Caco-2 (cell line): ENCODE results near the gene CCDC194. TPM values are rescaled to one million over a fixed set of nuclear protein-coding genes. Genes with fewer than 3 reads are reported as not detected.

ENCODE experiments used
- BruUV-seq: library from RNA; stranded (reverse); fragments of 400-500 nt; replicated peaks from 2 replicates; lab custom pipeline; 2021; lab: Mats Ljungman, UMichigan
- CTCF ChIA-PET: fragments of 300-600 bp; sonication (Branson Sonifier 250); formaldehyde crosslinking; loops from one replicate; lab custom pipeline; 2022; ENCODE audit warnings: antibody characterized with exemption; lab: Charles Lee
- POLR2A ChIA-PET: fragments of 300-600 bp; sonication (Branson Sonifier 250); formaldehyde crosslinking; loops from one replicate; lab custom pipeline; 2022; ENCODE audit warnings: antibody characterized with exemption; lab: Charles Lee
- DNase-seq, 2 experiments: peaks; one replicate each; pipeline versions ENCODE4 v3.0.0 to v3.0.0-alpha.2; 2020 to 2022
- H3K27me3 ChIP-seq: replicated peaks from 2 replicates; pipeline ENCODE4 v1.6.0; 2011; ENCODE audit warnings: low read length; ENCODE audit not compliant: control insufficient read depth, insufficient read depth
- H3K36me3 ChIP-seq: 2 replicates; pipeline ENCODE4 v1.5.1; 2011; ENCODE audit warnings: low read length; ENCODE audit not compliant: control insufficient read depth, insufficient read depth
- H3K4me1 ChIP-seq: fragments of 250-450 bp; sonication (Bioruptor Pico); 2 replicates; pipeline ENCODE4 v1.5.1; 2020; ENCODE audit warnings: mild to moderate bottlenecking
- H3K4me3 ChIP-seq: 2 replicates; pipeline ENCODE4 v1.5.1; 2011; ENCODE audit warnings: low read depth, mild to moderate bottlenecking, control low read depth, low read length
- H3K9me3 ChIP-seq: fragments of 250-450 bp; sonication (Bioruptor Pico); 2 replicates; pipeline ENCODE4 v1.5.1; 2020; ENCODE audit warnings: mild to moderate bottlenecking, moderate library complexity
- H3K27ac Mint-ChIP-seq: one replicate; pipeline ENCODE4 v1.8.0; 2022; ENCODE audit warnings: mixed read lengths; ENCODE audit not compliant: unreplicated experiment
- H3K27me3 Mint-ChIP-seq: one replicate; pipeline ENCODE4 v1.8.0; 2022; ENCODE audit warnings: mixed read lengths; ENCODE audit not compliant: insufficient read depth, unreplicated experiment
- H3K36me3 Mint-ChIP-seq: one replicate; pipeline ENCODE4 v1.8.0; 2022; ENCODE audit warnings: mild to moderate bottlenecking, mixed read lengths; ENCODE audit not compliant: insufficient read depth, unreplicated experiment
- H3K4me1 Mint-ChIP-seq: one replicate; pipeline ENCODE4 v1.8.0; 2022; ENCODE audit warnings: low read depth, mixed read lengths; ENCODE audit not compliant: unreplicated experiment
- H3K4me3 Mint-ChIP-seq: one replicate; pipeline ENCODE4 v1.8.0; 2022; ENCODE audit warnings: mild to moderate bottlenecking, moderate library complexity, mixed read lengths; ENCODE audit not compliant: unreplicated experiment
- H3K9me3 Mint-ChIP-seq: one replicate; pipeline ENCODE4 v1.8.0; 2022; ENCODE audit warnings: mixed read lengths; ENCODE audit not compliant: unreplicated experiment
- intact Hi-C: fragments of 100-400 bp; cut with micrococcal nuclease; formaldehyde crosslinking; loops from one replicate; pipeline ENCODE4 v1.10.0; 2022; ENCODE audit not compliant: unreplicated experiment
- total RNA-seq: library from RNA; stranded (reverse); gene quantifications from 2 replicates; pipeline ENCODE4 v1.2.3, GENCODE V29; 2022
- TF ChIP-seq, protein P1 (sequence below), 2 experiments: fragments of 200-600 bp in 1 of 2; IDR thresholded peaks; 1 replicate in 1 of 2; 2 replicates in 1 of 2; pipeline versions ENCODE4 v1.5.1 to v1.8.0; 2011 to 2022; ENCODE audit warnings: antibody characterized with exemption in 1 of 2, control low read depth in 1 of 2, inconsistent platforms in 1 of 2, low read depth in 1 of 2, low read length in 1 of 2, mild to moderate bottlenecking in 1 of 2, moderate library complexity in 1 of 2; ENCODE audit not compliant: insufficient read depth in 1 of 2, severe bottlenecking in 1 of 2, unreplicated experiment in 1 of 2

The CCDC194 gene
- total RNA-seq, 1 experiment from 2014 or later, result 1.3 TPM

DNA sequence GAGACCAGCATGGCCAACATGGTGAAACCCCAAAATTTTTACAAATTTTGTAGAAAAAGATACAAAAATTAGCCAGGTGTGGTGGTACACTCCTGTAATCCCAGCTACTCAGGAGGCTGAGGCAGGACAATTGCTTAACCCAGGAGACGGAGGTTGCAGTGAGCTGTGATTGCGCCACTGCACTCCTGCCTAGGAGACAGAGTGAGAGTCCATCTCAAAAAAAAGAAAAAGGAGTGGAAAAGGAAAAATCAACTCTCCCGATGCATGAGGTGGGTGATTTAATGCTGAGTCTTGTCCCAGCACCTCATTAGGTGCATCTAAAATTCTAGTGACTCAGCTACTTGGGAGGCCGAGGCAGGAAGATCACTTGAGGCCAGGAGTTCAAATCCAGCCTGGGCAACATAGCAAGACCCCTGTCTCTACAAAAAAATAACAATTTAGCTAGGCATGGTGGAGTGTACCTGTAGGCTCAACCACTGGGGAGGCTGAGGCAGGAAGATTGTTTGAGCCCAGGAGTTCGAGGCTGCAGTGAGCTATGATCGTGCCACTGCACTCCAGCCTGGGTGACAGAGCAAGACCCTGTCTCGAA is 36.8 kb downstream of the CCDC194 start:
- no TSS peak for BruUV-seq
- no peaks in the 10 kb centered on the region for H3K27me3 ChIP-seq
- ChIA-PET POLR2A (no interaction called here), CTCF (no interaction called here)
- H3K36me3 Mint-ChIP-seq, result peaks cover 5% of the 10 kb centered on the region
- H3K9me3 Mint-ChIP-seq, result no peaks in the 10 kb centered on the region
- H3K4me1 ChIP-seq, result no peaks in the 10 kb centered on the region
- TF ChIP-seq, protein P1, sequence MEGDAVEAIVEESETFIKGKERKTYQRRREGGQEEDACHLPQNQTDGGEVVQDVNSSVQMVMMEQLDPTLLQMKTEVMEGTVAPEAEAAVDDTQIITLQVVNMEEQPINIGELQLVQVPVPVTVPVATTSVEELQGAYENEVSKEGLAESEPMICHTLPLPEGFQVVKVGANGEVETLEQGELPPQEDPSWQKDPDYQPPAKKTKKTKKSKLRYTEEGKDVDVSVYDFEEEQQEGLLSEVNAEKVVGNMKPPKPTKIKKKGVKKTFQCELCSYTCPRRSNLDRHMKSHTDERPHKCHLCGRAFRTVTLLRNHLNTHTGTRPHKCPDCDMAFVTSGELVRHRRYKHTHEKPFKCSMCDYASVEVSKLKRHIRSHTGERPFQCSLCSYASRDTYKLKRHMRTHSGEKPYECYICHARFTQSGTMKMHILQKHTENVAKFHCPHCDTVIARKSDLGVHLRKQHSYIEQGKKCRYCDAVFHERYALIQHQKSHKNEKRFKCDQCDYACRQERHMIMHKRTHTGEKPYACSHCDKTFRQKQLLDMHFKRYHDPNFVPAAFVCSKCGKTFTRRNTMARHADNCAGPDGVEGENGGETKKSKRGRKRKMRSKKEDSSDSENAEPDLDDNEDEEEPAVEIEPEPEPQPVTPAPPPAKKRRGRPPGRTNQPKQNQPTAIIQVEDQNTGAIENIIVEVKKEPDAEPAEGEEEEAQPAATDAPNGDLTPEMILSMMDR (IDR thresholded peaks at IDR 0.05; ENCODE audit: insufficient read depth in 1 of 2, low read depth in 1 of 2, low read length in 1 of 2, severe bottlenecking in 1 of 2, unreplicated experiment in 1 of 2), result no peak
- peaks cover under 1% of the 10 kb centered on the region for H3K27me3 Mint-ChIP-seq
- intact Hi-C loops, result no loop called here
- H3K27ac Mint-ChIP-seq, result no peak overlapping the region
- no peak for DNase-seq
- no peaks in the 10 kb centered on the region for H3K9me3 ChIP-seq
- H3K4me3 Mint-ChIP-seq, result no peak overlapping the region
- H3K4me3 ChIP-seq, result no peak overlapping the region
- no peaks in the 10 kb centered on the region for H3K4me1 Mint-ChIP-seq
- no peaks in the 10 kb centered on the region for H3K36me3 ChIP-seq

DNA sequence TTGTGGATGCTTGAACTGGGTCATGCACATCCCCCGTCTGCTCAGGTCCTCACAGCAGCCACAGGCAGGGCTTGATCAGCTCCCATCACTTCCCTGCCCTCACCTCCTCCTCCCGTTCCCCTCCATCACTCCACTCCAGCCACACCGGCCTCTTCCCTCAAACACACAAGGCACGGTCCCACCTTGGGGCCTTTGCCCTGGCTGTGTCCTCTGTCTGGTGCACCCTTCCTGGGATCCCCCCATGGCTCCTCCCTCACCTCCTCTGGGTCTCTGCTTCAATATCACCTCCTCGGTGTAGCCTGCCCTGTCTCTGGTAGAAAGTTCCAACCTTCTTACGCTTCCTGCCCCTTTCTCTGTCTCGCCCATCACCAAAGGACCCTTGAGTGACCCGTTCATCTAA is 40.6 kb downstream of the CCDC194 start:
- intact Hi-C loops, result no loop called here
- POLR2A ChIA-PET, result no interaction called here
- Histone ChIP-seq H3K9me3 (no peaks in the 10 kb centered on the region), H3K4me1 (no peaks in the 10 kb centered on the region), H3K27me3 (no peaks in the 10 kb centered on the region), H3K4me3 (no peak overlapping the region), H3K36me3 (no peaks in the 10 kb centered on the region)
- Mint-ChIP-seq H3K27ac (no peak overlapping the region), H3K4me1 (no peaks in the 10 kb centered on the region), H3K9me3 (no peaks in the 10 kb centered on the region), H3K4me3 (no peak overlapping the region), H3K27me3 (peaks cover 2% of the 10 kb centered on the region), H3K36me3 (no peaks in the 10 kb centered on the region)
- CTCF ChIA-PET, result no interaction called here
- TF ChIP-seq, protein P1 (IDR thresholded peaks at IDR 0.05; ENCODE audit: insufficient read depth in 1 of 2, low read depth in 1 of 2, low read length in 1 of 2, severe bottlenecking in 1 of 2, unreplicated experiment in 1 of 2), result no peak
- BruUV-seq, result no TSS peak
- no peak for DNase-seq

DNA sequence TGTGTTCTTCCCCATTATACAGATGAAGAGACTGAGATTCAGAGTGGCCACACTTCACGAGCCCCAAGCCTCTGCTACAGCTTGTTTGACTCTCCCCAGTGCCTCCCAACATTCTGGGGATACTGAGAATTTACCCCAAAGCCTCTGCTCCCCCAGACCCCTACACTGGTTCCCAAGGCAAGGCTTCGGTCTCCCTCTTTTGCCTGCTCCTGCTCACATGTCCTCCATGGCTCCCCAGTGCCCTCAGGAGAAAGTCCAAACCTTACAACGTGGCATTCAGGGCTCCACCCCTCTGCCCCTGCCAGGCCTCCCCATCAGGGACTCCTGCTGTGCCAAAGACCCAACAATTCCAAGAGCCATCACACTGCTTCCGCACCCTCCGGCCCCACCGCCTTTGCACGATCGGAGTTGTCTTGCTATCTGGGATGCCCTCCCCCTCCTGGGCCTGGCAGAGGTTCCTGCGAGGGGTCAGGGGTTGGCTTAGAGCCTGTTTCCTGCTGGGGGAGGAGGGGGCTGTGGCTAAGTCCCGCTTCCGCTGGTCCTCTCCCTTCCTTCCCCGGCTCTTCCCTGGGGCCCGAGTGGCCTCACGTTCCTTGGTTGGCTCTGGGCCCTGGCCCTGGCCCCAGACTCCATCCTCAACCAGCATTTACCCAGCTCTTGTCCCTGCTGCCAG is 41.3 kb downstream of the CCDC194 start:
- BruUV-seq, result no TSS peak
- H3K36me3 Mint-ChIP-seq, result no peaks in the 10 kb centered on the region
- Histone ChIP-seq H3K4me1 (no peaks in the 10 kb centered on the region), H3K9me3 (no peaks in the 10 kb centered on the region), H3K4me3 (no peak overlapping the region), H3K36me3 (no peaks in the 10 kb centered on the region), H3K27me3 (no peaks in the 10 kb centered on the region)
- TF ChIP-seq, protein P1 (IDR thresholded peaks at IDR 0.05; ENCODE audit: insufficient read depth in 1 of 2, low read depth in 1 of 2, low read length in 1 of 2, severe bottlenecking in 1 of 2, unreplicated experiment in 1 of 2), result no peak
- H3K4me3 Mint-ChIP-seq, result no peak overlapping the region
- no peaks in the 10 kb centered on the region for H3K9me3 Mint-ChIP-seq
- CTCF ChIA-PET, result no interaction called here
- POLR2A ChIA-PET, result no interaction called here
- intact Hi-C loops, result no loop called here
- H3K27ac Mint-ChIP-seq, result no peak overlapping the region
- H3K27me3 Mint-ChIP-seq, result peaks cover 4% of the 10 kb centered on the region
- H3K4me1 Mint-ChIP-seq, result no peaks in the 10 kb centered on the region
- DNase-seq, result no peak
